Brain microvascular endothelial cell (primary cell): ENCODE results near the gene OTUD1.
"Not testable (repeated sequence)": the region's sequence is repeated elsewhere in the genome, so short reads cannot be mapped to it uniquely, and the experiment has no call there.

Experiments used
- DNase-seq: peaks from one replicate; pipeline ENCODE4 v3.0.0-alpha.2; 2020
- H3K27ac ChIP-seq: fragments of 250-450 bp; sonication (Bioruptor Pico); 2 replicates; pipeline ENCODE4 v1.5.1; 2020; ENCODE audit warnings: mild to moderate bottlenecking, moderate library complexity
- H3K27me3 ChIP-seq: fragments of 250-450 bp; sonication (Bioruptor Pico); replicated peaks from 2 replicates; pipeline ENCODE4 v1.5.1; 2020; ENCODE audit warnings: mild to moderate bottlenecking
- H3K36me3 ChIP-seq: fragments of 250-450 bp; sonication (Bioruptor Pico); replicated peaks from 2 replicates; pipeline ENCODE4 v1.5.1; 2020; ENCODE audit warnings: mild to moderate bottlenecking
- H3K4me3 ChIP-seq: 2 replicates; pipeline ENCODE4 v1.5.1; 2011; ENCODE audit warnings: low read depth, mild to moderate bottlenecking, control low read depth, low read length, moderate library complexity
- in situ Hi-C: cut with HindIII; loops from 2 replicates; pipeline ENCODE4 v1.10.0; 2017; ENCODE audit warnings: low sequenced_read_pairs, low pct_ligation_motif_present
- TF ChIP-seq, protein P1 (sequence below): IDR thresholded peaks from 2 replicates; pipeline ENCODE4 v1.5.1; 2011; ENCODE audit warnings: low read depth, mild to moderate bottlenecking, moderate library complexity, low read length, control low read depth, inconsistent platforms; ENCODE audit errors: missing control alignments

Gene OTUD1, protein sequence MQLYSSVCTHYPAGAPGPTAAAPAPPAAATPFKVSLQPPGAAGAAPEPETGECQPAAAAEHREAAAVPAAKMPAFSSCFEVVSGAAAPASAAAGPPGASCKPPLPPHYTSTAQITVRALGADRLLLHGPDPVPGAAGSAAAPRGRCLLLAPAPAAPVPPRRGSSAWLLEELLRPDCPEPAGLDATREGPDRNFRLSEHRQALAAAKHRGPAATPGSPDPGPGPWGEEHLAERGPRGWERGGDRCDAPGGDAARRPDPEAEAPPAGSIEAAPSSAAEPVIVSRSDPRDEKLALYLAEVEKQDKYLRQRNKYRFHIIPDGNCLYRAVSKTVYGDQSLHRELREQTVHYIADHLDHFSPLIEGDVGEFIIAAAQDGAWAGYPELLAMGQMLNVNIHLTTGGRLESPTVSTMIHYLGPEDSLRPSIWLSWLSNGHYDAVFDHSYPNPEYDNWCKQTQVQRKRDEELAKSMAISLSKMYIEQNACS

DNA sequence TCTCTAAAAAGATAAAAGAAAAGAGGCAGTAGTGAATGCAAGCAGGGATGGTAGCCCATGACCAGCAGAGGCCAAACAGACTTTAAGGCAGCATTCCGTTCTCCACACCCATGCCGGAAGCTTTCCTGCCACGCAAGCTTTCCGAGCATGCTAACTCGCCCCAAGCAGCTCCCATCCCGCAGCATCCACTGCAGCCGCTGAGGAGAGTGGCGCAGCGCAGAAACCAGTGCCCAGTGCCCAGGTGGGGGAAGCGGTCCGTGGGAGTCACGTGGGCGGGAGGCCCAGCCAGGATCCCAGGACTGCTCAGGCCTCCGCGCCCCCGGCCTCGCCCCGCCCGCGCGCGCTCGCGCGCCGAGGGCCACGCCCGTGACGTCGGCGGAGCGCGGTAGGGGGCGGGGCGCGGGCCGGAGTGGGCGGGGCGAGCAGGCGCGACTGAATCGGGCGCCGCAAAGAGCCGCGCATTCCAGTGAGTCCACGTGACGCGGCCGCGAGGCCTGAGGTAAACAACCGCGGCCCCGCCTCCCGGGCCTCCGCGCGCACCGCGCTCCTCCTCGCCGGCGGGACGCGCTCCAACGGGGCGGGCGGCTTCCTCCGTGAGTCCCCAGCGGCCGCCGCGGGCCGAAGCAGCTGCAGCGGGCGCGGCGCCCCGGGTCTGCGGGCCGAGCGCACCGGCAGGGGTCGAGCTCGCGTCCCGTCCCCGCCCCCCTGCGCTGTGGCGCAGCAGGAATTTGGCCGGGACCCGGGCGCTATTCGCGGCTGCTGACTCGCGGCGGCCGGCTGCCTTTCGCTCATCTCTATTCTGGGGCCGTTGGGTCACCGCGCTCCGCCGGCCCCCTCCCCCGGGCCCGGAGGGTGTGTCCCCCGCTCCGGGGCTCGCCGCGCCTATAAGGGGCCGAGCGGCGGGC lies at the start of gene OTUD1:
OTUD1 (plus strand) TSS at position 529 of the 905 bp plus-strand sequence. CDS start 383 bp downstream, outside the sequence.
- Histone ChIP-seq H3K27ac (peak within 1 kb of the TSS; percentile 69), H3K4me3 (peak within 1 kb of the TSS; percentile 69), H3K36me3 (no peaks in the 10 kb centered on the region), H3K27me3 (no peaks in the 10 kb centered on the region)
- peak; percentile 80 for DNase-seq
- TF ChIP-seq, protein P1, sequence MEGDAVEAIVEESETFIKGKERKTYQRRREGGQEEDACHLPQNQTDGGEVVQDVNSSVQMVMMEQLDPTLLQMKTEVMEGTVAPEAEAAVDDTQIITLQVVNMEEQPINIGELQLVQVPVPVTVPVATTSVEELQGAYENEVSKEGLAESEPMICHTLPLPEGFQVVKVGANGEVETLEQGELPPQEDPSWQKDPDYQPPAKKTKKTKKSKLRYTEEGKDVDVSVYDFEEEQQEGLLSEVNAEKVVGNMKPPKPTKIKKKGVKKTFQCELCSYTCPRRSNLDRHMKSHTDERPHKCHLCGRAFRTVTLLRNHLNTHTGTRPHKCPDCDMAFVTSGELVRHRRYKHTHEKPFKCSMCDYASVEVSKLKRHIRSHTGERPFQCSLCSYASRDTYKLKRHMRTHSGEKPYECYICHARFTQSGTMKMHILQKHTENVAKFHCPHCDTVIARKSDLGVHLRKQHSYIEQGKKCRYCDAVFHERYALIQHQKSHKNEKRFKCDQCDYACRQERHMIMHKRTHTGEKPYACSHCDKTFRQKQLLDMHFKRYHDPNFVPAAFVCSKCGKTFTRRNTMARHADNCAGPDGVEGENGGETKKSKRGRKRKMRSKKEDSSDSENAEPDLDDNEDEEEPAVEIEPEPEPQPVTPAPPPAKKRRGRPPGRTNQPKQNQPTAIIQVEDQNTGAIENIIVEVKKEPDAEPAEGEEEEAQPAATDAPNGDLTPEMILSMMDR = peak; percentile 27
- in situ Hi-C loops = no loop called here

DNA sequence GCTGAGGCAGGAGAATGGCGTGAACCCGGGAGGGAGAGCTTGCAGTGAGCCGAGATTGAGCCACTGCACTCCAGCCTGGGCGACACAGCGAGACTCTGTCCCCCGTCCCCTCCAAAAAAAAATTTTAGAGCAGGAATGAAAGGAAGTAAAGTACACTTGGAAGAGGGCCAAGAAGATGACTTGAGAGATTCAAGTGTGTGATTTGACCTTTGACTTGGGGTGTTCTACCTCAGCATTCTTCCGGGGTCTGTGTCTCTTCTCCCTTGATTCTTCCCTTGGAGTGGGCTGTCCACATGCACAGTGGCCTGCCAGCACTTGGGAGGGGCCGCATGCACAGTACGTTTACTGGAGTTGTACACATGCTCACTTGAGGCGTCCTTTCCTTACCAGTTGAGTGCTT lies 48.5 kb upstream of the OTUD1 start:
- H3K4me3 ChIP-seq, H3K36me3 ChIP-seq, in situ Hi-C loops, H3K27ac ChIP-seq, DNase-seq, H3K27me3 ChIP-seq: not testable (repeated sequence)

DNA sequence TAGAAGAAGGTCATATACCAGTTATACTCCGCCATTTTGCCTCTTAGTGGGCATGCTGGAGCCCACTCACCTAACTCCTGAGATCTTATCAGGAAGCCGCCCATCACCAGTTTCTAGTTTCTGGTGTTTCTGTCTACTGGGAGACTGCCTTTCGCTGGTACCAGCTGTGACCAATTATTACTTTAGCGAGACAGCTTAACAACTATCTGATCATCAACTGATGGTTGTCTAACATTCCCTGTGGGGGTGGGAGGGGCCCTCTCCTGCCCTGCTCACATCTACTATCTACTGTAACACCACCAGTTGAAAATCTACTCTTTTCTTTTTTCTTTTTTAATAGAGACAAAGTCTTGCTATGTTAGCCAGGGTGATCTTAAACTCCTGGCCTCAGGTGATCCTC lies 48.1 kb upstream of the OTUD1 start:
- H3K27ac ChIP-seq = no peak overlapping the region
- no peak for DNase-seq
- no peak overlapping the region for H3K4me3 ChIP-seq
- in situ Hi-C loops = no loop called here
- H3K36me3 ChIP-seq = no peaks in the 10 kb centered on the region
- H3K27me3 ChIP-seq = no peaks in the 10 kb centered on the region
- TF ChIP-seq, protein P1 = no peak

DNA sequence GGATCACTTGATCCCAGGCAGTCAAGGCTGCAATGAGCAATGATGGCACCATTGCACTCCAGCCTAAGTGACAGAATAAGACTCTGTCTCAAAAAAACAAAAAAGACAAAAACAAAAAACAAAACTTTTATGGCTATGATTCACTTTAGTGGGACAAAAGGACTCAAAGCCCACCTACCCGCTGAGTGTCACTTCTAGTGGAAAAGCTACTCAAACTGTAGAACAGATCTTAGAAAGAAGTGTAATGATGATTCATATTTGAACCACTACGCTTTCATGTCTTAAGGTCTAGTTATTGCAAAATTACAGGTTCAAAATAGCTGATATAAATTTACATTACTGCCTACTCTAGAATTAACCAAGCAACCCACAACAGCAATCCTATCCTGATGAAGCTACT lies 47.1 kb upstream of the OTUD1 start:
- TF ChIP-seq, protein P1 = no peak
- no peak overlapping the region for H3K27ac ChIP-seq
- no peak overlapping the region for H3K4me3 ChIP-seq
- H3K27me3 ChIP-seq = no peaks in the 10 kb centered on the region
- DNase-seq = no peak
- H3K36me3 ChIP-seq = no peaks in the 10 kb centered on the region
- in situ Hi-C loops = no loop called here

DNA sequence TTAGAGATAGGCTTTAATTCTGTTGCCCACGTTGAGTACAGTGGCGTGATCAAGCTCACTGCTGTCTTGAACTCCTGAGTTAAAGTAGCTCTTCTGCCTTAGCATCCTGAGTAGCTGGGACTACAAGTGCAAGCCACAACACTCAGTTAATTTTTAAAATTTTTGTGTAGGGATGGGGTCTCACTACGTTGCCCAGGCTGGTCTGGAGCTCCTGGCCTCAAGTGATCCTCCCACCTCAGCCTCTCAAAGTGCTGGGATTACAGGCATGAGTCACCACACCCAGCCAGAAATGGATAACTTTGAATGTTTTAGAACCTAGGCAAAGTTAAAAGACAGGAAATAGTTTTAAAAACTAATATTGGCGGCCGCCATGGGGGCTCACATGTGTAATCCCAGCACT lies 43.9 kb upstream of the OTUD1 start:
- Histone ChIP-seq H3K27ac (no peak overlapping the region), H3K27me3 (no peaks in the 10 kb centered on the region), H3K4me3 (no peak overlapping the region), H3K36me3 (no peaks in the 10 kb centered on the region)
- in situ Hi-C loops = no loop called here
- no peak for DNase-seq
- TF ChIP-seq, protein P1 = no peak

DNA sequence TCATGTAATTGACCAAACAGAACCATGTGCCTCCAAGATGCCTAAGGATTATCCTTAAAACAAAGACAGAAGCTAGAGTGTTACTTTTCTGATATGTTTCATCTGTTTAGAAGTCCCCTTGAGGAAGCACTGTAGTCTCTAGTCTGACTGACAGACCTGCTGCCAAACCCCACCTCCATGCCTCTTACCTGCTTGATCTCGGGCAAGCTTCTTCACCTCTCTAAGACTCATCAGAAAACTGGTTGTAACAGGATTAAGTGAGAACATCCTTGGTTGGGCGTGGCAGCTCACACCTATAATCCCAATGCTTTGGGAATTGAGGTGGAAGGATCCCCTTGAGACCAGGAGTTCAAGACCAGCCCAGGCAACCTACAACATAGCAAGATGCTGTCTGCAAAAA lies 42.2 kb upstream of the OTUD1 start:
- no peaks in the 10 kb centered on the region for H3K27me3 ChIP-seq
- in situ Hi-C loops = no loop called here
- no peak overlapping the region for H3K4me3 ChIP-seq
- DNase-seq = no peak
- H3K27ac ChIP-seq = no peak overlapping the region
- H3K36me3 ChIP-seq = no peaks in the 10 kb centered on the region
- TF ChIP-seq, protein P1 = no peak
